ENCODE data around the gene CRB1.

The CRB1 gene

GRCh38 chr1:197304638-197305200 is 36.7 kb downstream of the CRB1 start:
- DNase-seq, result no peak

DNA sequence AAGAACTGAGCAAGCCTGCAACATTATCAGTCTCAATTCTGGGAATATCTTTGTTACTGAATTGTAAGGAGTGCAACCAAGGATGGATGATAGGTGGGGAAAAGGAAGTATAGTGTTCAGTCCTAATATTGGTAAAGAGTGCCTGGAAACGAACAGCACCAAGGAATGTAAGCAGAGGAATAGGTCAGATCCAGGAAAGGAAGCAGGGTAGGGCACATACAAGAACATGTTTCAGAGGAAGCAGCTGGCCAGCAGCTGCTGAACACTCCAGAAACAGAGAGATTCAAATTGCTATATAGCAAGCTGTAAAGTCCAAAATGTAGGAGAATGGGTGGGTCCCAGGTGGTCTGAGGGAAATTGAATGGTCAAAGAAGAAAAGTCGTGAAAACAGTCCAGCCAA is 37.9 kb downstream of the CRB1 start:
- no peak for DNase-seq

GRCh38 chr1:197306381-197307062 is 38.5 kb downstream of the CRB1 start:
- no peak for DNase-seq

DNA sequence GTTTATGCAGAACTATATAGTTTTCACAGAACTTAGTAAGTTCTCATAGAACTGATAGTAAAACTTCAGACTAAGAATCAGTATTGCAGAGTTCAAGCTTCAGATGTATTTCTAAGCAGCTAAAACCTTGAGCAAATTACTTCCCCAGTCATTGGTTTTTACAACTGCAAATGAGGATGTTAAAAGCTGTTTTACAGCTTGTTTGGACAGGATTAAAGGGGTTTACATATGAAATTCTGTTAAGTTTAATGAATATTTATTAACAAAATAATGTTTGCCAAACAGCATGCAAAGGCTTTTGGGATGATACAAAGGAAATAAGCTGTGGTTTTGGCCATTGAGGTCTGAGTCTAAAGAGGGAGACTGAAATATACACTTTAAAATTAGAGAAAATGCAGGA is 39.1 kb downstream of the CRB1 start:
- DNase-seq, result no peak

GRCh38 chr1:197307551-197307950 is 39.5 kb downstream of the CRB1 start:
- no peak for DNase-seq

GRCh38 chr1:197311081-197311480 is 43.0 kb downstream of the CRB1 start:
- no peak for DNase-seq

DNA sequence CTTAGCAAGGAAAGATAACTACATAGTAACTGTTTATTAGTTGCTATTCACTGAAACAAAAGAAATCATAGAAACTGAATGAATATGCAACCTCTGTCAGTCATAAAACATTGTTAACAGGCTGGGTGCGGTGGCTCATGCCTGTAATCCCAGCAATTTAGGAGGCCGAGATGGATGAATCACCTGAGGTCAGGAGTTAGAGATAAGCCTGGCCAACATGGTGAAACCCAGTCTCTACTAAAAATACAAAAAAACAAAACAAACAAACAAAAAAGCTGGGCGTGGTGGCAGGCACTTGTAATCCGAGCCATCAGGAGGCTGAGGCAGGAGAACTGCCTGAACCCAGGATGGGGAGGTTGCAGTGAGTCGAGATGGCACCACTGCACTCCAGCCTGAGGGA is 44.1 kb downstream of the CRB1 start:
- no peak for DNase-seq

GRCh38 chr1:197313713-197314112 is 45.7 kb downstream of the CRB1 start:
- DNase-seq, result no peak

DNA sequence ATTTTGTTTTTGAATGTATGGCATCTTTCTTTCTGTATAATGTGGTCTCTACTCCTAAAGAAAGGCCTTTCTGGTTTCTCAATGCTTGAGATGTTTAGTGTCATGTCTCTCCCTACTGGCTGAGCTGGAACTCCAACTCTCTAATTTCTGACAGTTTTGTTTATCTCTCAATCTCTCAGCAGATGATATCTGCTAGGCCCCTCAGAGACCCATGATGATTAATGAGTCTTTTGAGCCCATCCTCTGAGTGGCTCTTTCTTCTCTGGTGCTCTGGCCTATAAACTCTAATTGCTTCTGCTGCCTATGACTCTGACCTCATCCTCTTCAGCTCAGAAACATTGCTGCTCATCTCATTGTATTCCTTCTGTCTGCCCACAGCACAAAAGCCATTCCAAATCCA is 46.6 kb downstream of the CRB1 start:
- no peak for DNase-seq

- DNase-seq, result peak; percentile 1
Observed at GRCh38 chr1:197319631-197320030, 51.6 kb downstream of the CRB1 start.

DNA sequence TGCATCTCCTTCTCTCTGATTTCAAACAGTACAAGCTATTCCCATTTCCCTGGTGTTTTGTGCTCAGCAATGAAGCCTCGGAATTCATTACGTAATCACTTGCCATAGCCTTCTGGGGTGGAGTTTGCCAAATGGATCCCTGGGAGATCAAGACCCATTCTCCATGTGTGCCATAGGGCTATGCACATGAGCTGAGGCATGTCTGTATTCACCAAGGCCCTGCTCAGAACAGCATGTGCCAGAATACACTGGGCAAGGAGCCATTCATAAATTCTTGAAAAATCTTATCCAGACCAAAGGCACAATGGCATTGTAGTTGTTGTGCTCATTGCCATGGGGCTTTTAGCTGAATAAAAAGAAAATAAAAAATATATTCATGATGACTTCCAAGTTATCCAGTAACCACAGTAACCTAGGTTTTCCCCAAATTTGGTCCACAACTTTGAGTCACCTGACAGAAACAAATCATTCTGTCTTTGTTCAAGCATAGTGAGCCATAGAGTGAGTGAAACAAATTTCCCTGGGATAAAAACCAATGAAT is 53.0 kb downstream of the CRB1 start:
- no peak for DNase-seq

- DNase-seq, result no peak
Observed at GRCh38 chr1:197321811-197322210, 53.8 kb downstream of the CRB1 start.

DNA sequence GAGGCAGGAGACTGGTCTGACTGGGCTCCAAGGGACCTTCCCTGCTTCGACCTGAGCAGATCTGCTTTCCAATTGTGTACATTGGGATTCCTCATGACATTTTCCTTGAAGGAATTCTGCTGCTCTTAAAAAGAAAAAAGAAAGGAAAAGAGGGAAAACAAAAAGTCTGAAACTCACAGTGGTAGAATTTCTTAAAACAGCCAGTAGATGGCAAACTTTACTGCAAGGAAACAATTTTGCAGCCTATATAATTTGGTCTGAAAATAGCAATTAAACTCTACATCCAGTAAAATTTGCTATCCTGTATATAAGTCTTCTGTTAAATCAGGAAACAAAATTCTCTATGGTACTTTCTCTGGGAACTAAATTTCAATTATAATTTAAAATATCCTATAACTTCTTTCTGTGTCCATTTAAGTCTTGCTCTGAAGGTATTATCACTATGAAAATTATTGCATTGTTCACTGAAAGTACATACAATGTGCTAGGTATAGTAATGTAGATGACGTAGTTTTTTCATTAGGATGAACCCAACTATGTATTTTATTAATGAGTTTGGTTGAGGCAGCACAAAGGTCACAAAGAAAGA is 59.8 kb downstream of the CRB1 start:
- DNase-seq, result no peak

- DNase-seq, result no peak
Observed at GRCh38 chr1:197330213-197330612, 62.2 kb downstream of the CRB1 start.

DNA sequence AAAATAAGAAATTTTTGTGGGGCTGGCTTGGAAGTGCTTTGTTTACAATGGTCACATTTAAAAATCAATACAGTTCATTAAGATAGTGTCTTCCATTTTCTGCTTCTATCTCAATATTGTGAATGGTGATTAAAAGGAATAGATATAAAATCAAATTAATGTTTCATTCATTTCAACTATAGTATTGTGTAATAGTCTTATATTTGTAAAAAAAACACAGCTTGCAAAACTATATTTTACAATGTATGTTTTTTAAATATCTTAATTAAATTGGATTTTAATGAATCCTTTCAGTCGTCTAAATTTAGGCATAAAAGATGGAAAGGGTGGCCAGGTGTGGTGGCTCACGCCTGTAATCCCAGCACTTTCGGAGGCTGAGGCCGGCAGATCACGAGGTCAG is 63.5 kb downstream of the CRB1 start:
- DNase-seq, result no peak

DNA sequence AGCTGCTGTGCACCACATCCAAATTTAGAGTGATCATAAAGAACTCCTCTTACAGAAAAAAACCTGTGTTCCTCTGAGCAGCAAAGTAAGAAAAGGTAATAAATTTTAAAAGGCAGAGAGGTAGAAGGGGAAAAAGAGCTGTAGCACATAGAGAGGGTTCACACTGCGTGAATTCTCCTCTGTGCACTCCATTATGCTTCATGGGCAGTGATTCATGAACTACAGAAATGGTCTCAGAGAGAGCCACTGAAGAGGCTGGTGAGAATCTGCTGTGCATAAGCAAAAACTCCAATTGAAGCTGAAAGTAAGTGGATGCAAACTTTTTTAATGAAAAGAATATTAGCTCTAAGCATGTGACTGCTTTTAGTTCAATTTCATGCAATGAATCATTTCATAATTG is 65.0 kb downstream of the CRB1 start:
- no peak for DNase-seq

DNA sequence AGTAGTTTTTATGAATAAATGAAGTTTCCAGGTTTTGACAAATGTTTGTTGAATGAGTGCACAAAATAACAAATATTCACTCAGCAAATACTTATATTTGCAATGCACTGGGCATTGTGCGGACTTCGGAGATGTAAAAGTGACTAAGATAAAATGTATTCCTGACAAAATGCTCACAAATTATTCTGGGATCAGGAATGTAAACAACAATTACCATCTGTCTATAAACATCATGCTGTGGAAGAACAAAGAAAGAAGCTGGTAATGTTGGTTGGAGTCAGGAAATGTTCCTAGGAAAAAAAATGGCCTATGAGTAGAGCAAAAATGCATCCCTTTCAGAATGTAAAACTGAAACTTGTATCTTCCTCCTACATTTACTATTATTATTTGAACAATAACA is 68.5 kb downstream of the CRB1 start:
- no peak for DNase-seq

DNA sequence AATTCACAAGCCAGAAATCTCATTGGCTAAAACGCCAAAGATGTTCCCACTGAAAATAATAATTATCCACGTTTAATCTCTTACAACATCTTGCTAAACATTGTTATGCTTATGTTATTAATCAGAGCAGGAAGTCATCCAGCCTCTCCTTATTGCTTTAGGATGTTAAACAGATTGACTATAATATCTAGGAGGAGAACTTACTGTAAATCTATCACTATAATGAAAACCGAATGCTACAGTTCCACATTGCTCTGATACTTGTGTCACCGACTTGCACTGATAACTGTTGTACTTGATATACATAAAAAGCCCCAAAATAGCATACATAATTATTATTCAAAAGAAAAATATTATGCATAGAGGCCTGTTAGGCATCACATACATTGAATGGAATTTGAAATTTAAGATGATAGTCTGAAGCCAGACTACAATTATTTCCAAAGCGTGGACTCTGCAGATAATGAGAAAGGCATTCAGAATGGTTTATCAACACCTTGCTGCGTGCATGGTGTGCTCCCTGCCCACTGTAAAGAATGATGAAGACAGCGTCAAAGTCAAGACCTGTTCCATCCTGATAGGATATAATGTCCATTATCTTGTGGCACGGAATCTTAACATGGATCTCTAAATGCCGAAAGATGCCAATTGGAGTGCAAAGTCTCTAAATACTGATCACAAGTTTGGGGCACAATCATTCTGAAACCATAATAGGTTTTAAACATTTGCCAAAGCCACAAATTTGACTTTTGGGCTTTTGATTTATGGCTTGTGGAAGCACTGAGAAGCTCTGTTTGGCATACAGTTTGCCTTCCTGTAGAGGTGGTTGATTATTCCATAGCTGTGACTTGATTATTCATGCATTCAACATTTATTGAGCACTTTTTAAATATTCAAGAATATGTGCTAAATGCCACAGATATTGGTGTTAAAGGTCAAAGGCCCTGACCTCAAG is 71.3 kb downstream of the CRB1 start:
- DNase-seq, result no peak

DNA sequence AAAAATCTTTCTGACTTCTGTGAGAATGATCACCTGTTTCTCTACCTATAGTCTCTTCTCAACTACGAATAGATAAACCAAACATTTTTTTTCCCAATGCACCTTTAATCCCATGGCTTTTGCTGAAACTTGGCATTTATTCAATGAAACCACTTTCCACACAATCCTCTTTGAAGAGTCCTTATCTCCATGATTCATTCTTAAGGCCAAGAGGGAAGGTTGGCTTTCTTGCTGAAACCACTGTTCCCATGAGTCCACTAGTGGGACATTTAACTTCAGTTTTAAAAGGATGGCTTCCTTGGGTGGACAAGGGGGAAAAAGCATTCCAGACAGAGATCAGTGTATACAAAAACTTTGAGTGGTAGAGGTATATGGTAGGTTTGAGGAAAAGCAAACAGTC is 73.6 kb downstream of the CRB1 start:
- no peak for DNase-seq

DNA sequence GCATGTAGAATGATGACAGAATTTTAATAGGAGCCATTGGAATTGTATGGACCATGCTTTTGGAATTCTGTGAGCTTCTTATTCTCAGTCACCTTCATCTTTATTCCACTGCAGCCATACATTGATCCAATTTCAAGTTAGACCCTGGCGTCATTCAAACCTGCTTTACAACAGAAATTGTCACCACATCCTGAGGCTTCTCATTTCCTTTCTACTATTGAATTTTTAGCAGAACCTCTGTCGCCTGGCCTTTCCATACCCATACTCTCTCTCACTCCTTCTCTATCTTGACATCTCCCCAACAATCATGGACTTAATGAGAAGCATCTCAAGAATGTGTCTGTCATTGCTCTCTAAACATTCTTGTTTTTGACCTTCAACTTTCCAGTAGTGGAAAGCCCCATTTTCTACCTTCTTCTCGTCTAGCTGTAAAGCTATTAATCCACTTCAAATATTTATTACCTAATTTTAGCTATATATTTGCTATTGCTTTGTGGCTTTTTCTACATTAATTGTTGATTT is 74.1 kb downstream of the CRB1 start:
- DNase-seq, result no peak

DNA sequence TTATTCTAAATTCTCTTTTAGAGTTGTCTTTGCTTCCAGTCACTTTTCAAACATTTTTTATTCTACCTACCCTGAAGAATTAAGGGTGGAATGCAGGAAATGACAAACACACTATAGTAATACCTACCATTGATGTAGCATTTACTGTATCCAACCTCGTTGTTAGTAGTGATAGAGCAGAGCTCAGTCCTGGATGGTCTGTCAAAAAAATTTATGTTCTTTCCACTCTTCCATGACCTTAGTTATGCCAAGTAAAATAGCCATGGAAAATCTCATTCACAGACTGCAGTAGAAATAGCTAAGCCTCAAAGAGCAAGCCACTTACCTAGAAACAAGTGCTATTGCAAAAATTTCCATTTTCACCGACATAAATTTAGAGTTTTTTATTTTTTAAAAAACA is 74.6 kb downstream of the CRB1 start:
- no peak for DNase-seq

GRCh38 chr1:197343663-197344273 is 75.7 kb downstream of the CRB1 start:
- no peak for DNase-seq
